ENCODE data around the gene UCN2. TPM values are rescaled to one million over a fixed set of nuclear protein-coding genes. Genes with fewer than 3 reads are reported as not detected.

The UCN2 gene
- total and polyA plus RNA-seq, 8 donors = 0.19 TPM; not detected in 7

DNA sequence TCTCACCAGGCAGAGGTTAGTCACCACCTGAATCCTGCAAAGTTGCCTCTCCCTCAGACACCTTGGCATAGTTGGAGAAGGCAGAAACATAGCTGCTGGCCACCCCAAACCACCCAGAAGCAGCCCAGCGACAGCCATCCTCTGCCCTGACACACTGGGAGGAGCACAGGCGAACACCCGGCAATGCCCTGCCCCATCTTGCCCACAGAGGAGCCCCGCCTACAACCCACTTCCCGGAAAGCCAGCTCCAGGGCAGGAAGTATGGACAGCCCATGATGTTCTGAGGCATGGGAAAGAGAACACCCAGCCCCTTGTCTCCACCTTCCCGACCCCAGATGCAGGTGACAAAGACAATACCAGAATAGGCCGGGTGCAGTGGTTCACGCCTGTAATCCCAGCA lies 47.0 kb downstream of the UCN2 start:
- DNase-seq = peak in 1 of 6 donors; percentile 23
- H3K4me3 ChIP-seq = no peak overlapping the region
- no peaks in the 10 kb centered on the region for H3K9me3 ChIP-seq
- ATAC-seq = no peak
- no peaks in the 10 kb centered on the region for H3K4me1 ChIP-seq
- intact Hi-C loops (cut with DNase I) = no loop called here
- no peak for FAIRE-seq
- H3K27me3 ChIP-seq = no peaks in the 10 kb centered on the region
- H3K27ac ChIP-seq = no peak overlapping the region
- WGBS, 2 donors = 82 to 87% methylated on average over 8 of the region's 8 CpGs
- no peaks in the 10 kb centered on the region for H3K36me3 ChIP-seq
- TF ChIP-seq CTCF (IDR thresholded peaks at IDR 0.05) = no peak

- no peak for FAIRE-seq
- Histone ChIP-seq H3K4me3 (no peak overlapping the region), H3K27me3 (no peaks in the 10 kb centered on the region), H3K36me3 (no peaks in the 10 kb centered on the region), H3K27ac (no peak overlapping the region), H3K9me3 (no peaks in the 10 kb centered on the region), H3K4me1 (no peaks in the 10 kb centered on the region)
- TF ChIP-seq CTCF (IDR thresholded peaks at IDR 0.05) = no peak
- DNase-seq = peak in 1 of 6 donors; percentile 9
- 93 to 94% methylated on average over 8 of the region's 8 CpGs for WGBS, 2 donors
- no peak for ATAC-seq
- intact Hi-C loops (cut with DNase I) = no loop called here
These were observed 49.0 kb downstream of the UCN2 start for GRCh38 chr3:48514431-48515227.

Small RNA genes lying within 50 kb of the gene (microRNA-seq; reads per million reads assigned to microRNA genes)
- gene MIR6823 (0 reads per million in 2 donors), gene MIR711 (0 reads per million in 2 donors)

Other genes starting within 250 kb of the UCN2 start
- gene SPINK8, start 230.1 kb downstream of the UCN2 start, total RNA-seq = not detected
- gene SPINK8, start 230.1 kb downstream of the UCN2 start, polyA plus RNA-seq = not detected
- gene FBXW12, start 191.6 kb downstream of the UCN2 start, total RNA-seq = 1 to 10 TPM; 3.3 to 9.6 (median 6.2) TPM
- gene FBXW12, start 191.6 kb downstream of the UCN2 start, polyA plus RNA-seq = 1 to 10 TPM; 2.7 to 5.6 TPM
- gene PLXNB1, start 133.7 kb downstream of the UCN2 start, total RNA-seq = 100 to 1,000 TPM in 1 of 6 donors, 10 to 100 TPM in 5; 47.8 to 103 (median 65.1) TPM
- gene PLXNB1, start 133.7 kb downstream of the UCN2 start, polyA plus RNA-seq = 100 to 1,000 TPM; 286 to 372 TPM
- 1 to 10 TPM; 1.6 to 4.3 (median 3.3) TPM for gene CCDC51, start 123.7 kb downstream of the UCN2 start, total RNA-seq
- gene CCDC51, start 123.7 kb downstream of the UCN2 start, polyA plus RNA-seq = 1 to 10 TPM; 2.5 to 5.8 TPM
- 10 to 100 TPM; 59.0 to 83.8 (median 68.0) TPM for gene TMA7, start 123.5 kb downstream of the UCN2 start, total RNA-seq
- gene TMA7, start 123.5 kb downstream of the UCN2 start, polyA plus RNA-seq = 100 to 1,000 TPM; 278 to 320 TPM
- gene ATRIP, start 117.0 kb downstream of the UCN2 start, total RNA-seq = 1 to 10 TPM; 2.0 to 3.4 (median 2.9) TPM
- 1 to 10 TPM; 4.3 to 4.8 TPM for gene ATRIP, start 117.0 kb downstream of the UCN2 start, polyA plus RNA-seq
- gene SHISA5, start 59.6 kb downstream of the UCN2 start, total RNA-seq = 10 to 100 TPM; 39.2 to 81.6 (median 45.3) TPM
- 10 to 100 TPM; 29.9 to 49.4 TPM for gene SHISA5, start 59.6 kb downstream of the UCN2 start, polyA plus RNA-seq
- gene PFKFB4, start 7.0 kb downstream of the UCN2 start, total RNA-seq = 10 to 100 TPM in 1 of 6 donors, 1 to 10 TPM in 5; 7.4 to 12.2 (median 8.2) TPM
- gene PFKFB4, start 7.0 kb downstream of the UCN2 start, polyA plus RNA-seq = 10 to 100 TPM in 1 of 2 donors, 1 to 10 TPM in 1; 8.1 to 11.4 TPM
- gene COL7A1, start 31.5 kb upstream of the UCN2 start, total RNA-seq = 1 to 10 TPM in 2 of 6 donors, under 1 TPM in 4; 0.41 to 3.2 (median 0.79) TPM
- 10 to 100 TPM in 1 of 2 donors, 1 to 10 TPM in 1; 9.9 to 12.6 TPM for gene COL7A1, start 31.5 kb upstream of the UCN2 start, polyA plus RNA-seq
- 100 to 1,000 TPM in 3 of 6 donors, 10 to 100 TPM in 3; 78.6 to 113 (median 97.4) TPM for gene UQCRC1, start 45.9 kb upstream of the UCN2 start, total RNA-seq
- gene UQCRC1, start 45.9 kb upstream of the UCN2 start, polyA plus RNA-seq = 100 to 1,000 TPM in 1 of 2 donors, 10 to 100 TPM in 1; 89.5 to 110 TPM
- not detected for gene TMEM89, start 58.0 kb upstream of the UCN2 start, total RNA-seq
- not detected for gene TMEM89, start 58.0 kb upstream of the UCN2 start, polyA plus RNA-seq
- gene SLC26A6, start 71.7 kb upstream of the UCN2 start, total RNA-seq = 10 to 100 TPM in 2 of 6 donors, 1 to 10 TPM in 4; 6.2 to 15.9 (median 8.9) TPM
- 10 to 100 TPM; 25.2 to 32.1 TPM for gene SLC26A6, start 71.7 kb upstream of the UCN2 start, polyA plus RNA-seq
- 1 to 10 TPM in 4 of 6 donors, under 1 TPM in 2; 0.51 to 1.8 (median 1.1) TPM for gene CELSR3, start 99.1 kb upstream of the UCN2 start, total RNA-seq
- 10 to 100 TPM in 1 of 2 donors, 1 to 10 TPM in 1; 6.3 to 13.9 TPM for gene CELSR3, start 99.1 kb upstream of the UCN2 start, polyA plus RNA-seq
- 10 to 100 TPM in 1 of 6 donors, 1 to 10 TPM in 5; 5.4 to 10.2 (median 7.2) TPM for gene NCKIPSD, start 122.1 kb upstream of the UCN2 start, total RNA-seq
- gene NCKIPSD, start 122.1 kb upstream of the UCN2 start, polyA plus RNA-seq = 10 to 100 TPM; 12.0 to 17.0 TPM
- gene IP6K2, start 153.4 kb upstream of the UCN2 start, total RNA-seq = 10 to 100 TPM; 19.1 to 47.1 (median 29.3) TPM
- 100 to 1,000 TPM; 105 to 107 TPM for gene IP6K2, start 153.4 kb upstream of the UCN2 start, polyA plus RNA-seq